Sigmoid colon (tissue), 4 donors: ENCODE data around the gene OPRL1.

Source experiments
- CTCF ChIP-seq, 4 experiments: fragments of 450-650 bp in 3 of 4; fragments of 200-600 bp in 1 of 4; IDR thresholded peaks; one replicate each; pipeline ENCODE4 v1.5.1; 2016 to 2019; ENCODE audit warnings: antibody characterized with exemption in 4 of 4, mild to moderate bottlenecking in 3 of 4, moderate library complexity in 2 of 4
- EP300 ChIP-seq, 4 donors: sonication (generic); formaldehyde crosslinking; IDR thresholded peaks; one replicate each; pipeline ENCODE4 v1.6.1; 2017; ENCODE audit warnings: antibody characterized with exemption in 4 of 4
- POLR2A ChIP-seq, 2 donors: fragments of 450-650 bp; IDR thresholded peaks; one replicate each; pipeline ENCODE4 v1.6.1; 2016; ENCODE audit warnings: antibody characterized with exemption in 2 of 2, mild to moderate bottlenecking in 2 of 2, moderate library complexity in 2 of 2

- no peak for TF ChIP-seq CTCF (IDR thresholded peaks at IDR 0.05)
- no peak for TF ChIP-seq POLR2A (IDR thresholded peaks at IDR 0.05)
- no peak for TF ChIP-seq EP300 (IDR thresholded peaks at IDR 0.05)
Measured at GRCh38 chr20:64062276-64062595, 17.6 kb upstream of the OPRL1 start.
